GM12801 (cell line): ENCODE measurements around the gene PDE4D.

Source experiments
- CTCF ChIP-seq: IDR thresholded peaks from one replicate; pipeline ENCODE4 v1.5.1; 2011; ENCODE audit warnings: control low read depth; ENCODE audit not compliant: insufficient read length; ENCODE audit errors: extremely low read depth

Gene PDE4D

GRCh38 chr5:59807806-59808205 is 85.7 kb downstream of the PDE4D start:
- no peak for TF ChIP-seq CTCF

- no peak for TF ChIP-seq CTCF
Observed at GRCh38 chr5:59800347-59800893, 93.1 kb downstream of the PDE4D start.

- no peak for TF ChIP-seq CTCF
Observed at GRCh38 chr5:59799668-59800346, 93.7 kb downstream of the PDE4D start.

GRCh38 chr5:59798862-59799667 is 94.5 kb downstream of the PDE4D start:
- no peak for TF ChIP-seq CTCF

GRCh38 chr5:59795141-59795540 is 98.4 kb downstream of the PDE4D start:
- no peak for TF ChIP-seq CTCF

GRCh38 chr5:59792983-59793585 is 100.4 kb downstream of the PDE4D start:
- no peak for TF ChIP-seq CTCF

- TF ChIP-seq CTCF: no peak
Observed at GRCh38 chr5:59791617-59792016, 101.9 kb downstream of the PDE4D start.
